ENCODE data around the gene SH3RF2. TPM values are rescaled to one million over a fixed set of nuclear protein-coding genes. Genes with fewer than 3 reads are reported as not detected.

The SH3RF2 gene
- total RNA-seq, 1 donor from 2014 or later = 0.38 TPM

- peak; percentile 56 for DNase-seq (ENCODE audit: extremely low spot score, unreplicated experiment)
- peak; percentile 53 for TF ChIP-seq CTCF (IDR thresholded peaks at IDR 0.05)
- Mint-ChIP-seq H3K4me1 (ENCODE audit: unreplicated experiment) (peaks cover 10% of the 10 kb centered on the region), H3K27me3 (ENCODE audit: unreplicated experiment) (no peaks in the 10 kb centered on the region), H3K9me3 (ENCODE audit: unreplicated experiment) (no peaks in the 10 kb centered on the region), H3K27ac (ENCODE audit: unreplicated experiment) (no peak overlapping the region), H3K4me3 (ENCODE audit: unreplicated experiment) (no peak overlapping the region), H3K36me3 (ENCODE audit: unreplicated experiment) (no peaks in the 10 kb centered on the region)
Measured at GRCh38 chr5:146041180-146041789, 104.9 kb downstream of the SH3RF2 start.

GRCh38 chr5:146042628-146043279 lies 106.4 kb downstream of the SH3RF2 start:
- H3K36me3 Mint-ChIP-seq (ENCODE audit: unreplicated experiment) = no peaks in the 10 kb centered on the region
- H3K27ac Mint-ChIP-seq (ENCODE audit: unreplicated experiment) = no peak overlapping the region
- no peak for TF ChIP-seq CTCF (IDR thresholded peaks at IDR 0.05)

GRCh38 chr5:146043722-146044121 lies 107.3 kb downstream of the SH3RF2 start:
- H3K9me3 Mint-ChIP-seq (ENCODE audit: unreplicated experiment) = no peaks in the 10 kb centered on the region
- H3K27me3 Mint-ChIP-seq (ENCODE audit: unreplicated experiment) = no peaks in the 10 kb centered on the region
- H3K4me3 Mint-ChIP-seq (ENCODE audit: unreplicated experiment) = no peak overlapping the region
- no peak overlapping the region for H3K27ac Mint-ChIP-seq (ENCODE audit: unreplicated experiment)
- no peak for DNase-seq (ENCODE audit: extremely low spot score, unreplicated experiment)
- no peaks in the 10 kb centered on the region for H3K36me3 Mint-ChIP-seq (ENCODE audit: unreplicated experiment)
- no peak for TF ChIP-seq CTCF (IDR thresholded peaks at IDR 0.05)
- H3K4me1 Mint-ChIP-seq (ENCODE audit: unreplicated experiment) = peaks cover 10% of the 10 kb centered on the region

More at GRCh38 chr5:146042628-146043279, 106.4 kb downstream of the SH3RF2 start:
- H3K9me3 Mint-ChIP-seq (ENCODE audit: unreplicated experiment) = no peaks in the 10 kb centered on the region
- no peaks in the 10 kb centered on the region for H3K27me3 Mint-ChIP-seq (ENCODE audit: unreplicated experiment)
- H3K4me1 Mint-ChIP-seq (ENCODE audit: unreplicated experiment) = peaks cover 10% of the 10 kb centered on the region
- peak; percentile 36 for DNase-seq (ENCODE audit: extremely low spot score, unreplicated experiment)
- no peak overlapping the region for H3K4me3 Mint-ChIP-seq (ENCODE audit: unreplicated experiment)

GRCh38 chr5:146047396-146047795 lies 111.0 kb downstream of the SH3RF2 start:
- Mint-ChIP-seq H3K27ac (ENCODE audit: unreplicated experiment) (no peak overlapping the region), H3K27me3 (ENCODE audit: unreplicated experiment) (no peaks in the 10 kb centered on the region), H3K36me3 (ENCODE audit: unreplicated experiment) (no peaks in the 10 kb centered on the region), H3K4me3 (ENCODE audit: unreplicated experiment) (no peak overlapping the region), H3K4me1 (ENCODE audit: unreplicated experiment) (peaks cover 8% of the 10 kb centered on the region), H3K9me3 (ENCODE audit: unreplicated experiment) (no peaks in the 10 kb centered on the region)
- DNase-seq (ENCODE audit: extremely low spot score, unreplicated experiment) = no peak
- no peak for TF ChIP-seq CTCF (IDR thresholded peaks at IDR 0.05)

- Mint-ChIP-seq H3K36me3 (ENCODE audit: unreplicated experiment) (no peaks in the 10 kb centered on the region), H3K27me3 (ENCODE audit: unreplicated experiment) (no peaks in the 10 kb centered on the region), H3K4me1 (ENCODE audit: unreplicated experiment) (no peaks in the 10 kb centered on the region), H3K9me3 (ENCODE audit: unreplicated experiment) (no peaks in the 10 kb centered on the region), H3K27ac (ENCODE audit: unreplicated experiment) (no peak overlapping the region), H3K4me3 (ENCODE audit: unreplicated experiment) (no peak overlapping the region)
- no peak for DNase-seq (ENCODE audit: extremely low spot score, unreplicated experiment)
- TF ChIP-seq CTCF (IDR thresholded peaks at IDR 0.05) = peak; percentile 86
Measured at GRCh38 chr5:146048994-146049703, 112.8 kb downstream of the SH3RF2 start.
